ENCODE results near the gene TMEM9. TPM values are rescaled to one million over a fixed set of nuclear protein-coding genes. Genes with fewer than 3 reads are reported as not detected.

TMEM9 gene
- total and polyA plus RNA-seq, 10 of the 15 experiments (the other 5 are each of a cell fraction or from before 2014, with no cell fraction given): 7.2 to 46.1 (median 17.3) TPM

DNA sequence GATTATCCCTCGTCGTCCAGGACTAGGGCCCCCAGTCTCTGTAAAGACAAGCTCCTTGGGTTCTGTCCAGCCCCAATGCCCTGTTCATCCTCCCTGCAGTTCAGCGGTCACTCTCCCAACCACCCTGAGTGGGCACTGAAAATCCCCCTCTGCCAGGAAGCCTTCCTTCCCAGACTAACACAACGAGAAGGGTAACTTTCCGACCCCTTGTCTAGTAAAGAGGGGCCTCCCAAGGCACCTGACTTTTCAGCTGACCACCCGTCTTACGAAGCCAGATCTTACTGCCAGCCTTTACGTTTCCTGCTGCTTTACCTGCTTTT is 13.4 kb downstream of the TMEM9 start:
- ChIA-PET CTCF (interaction anchor here (1.1 kb wide), 1 partner anchor 8 kb away, joined by 4 read pairs; no protein-coding TSS in a partner anchor), POLR2A (interaction anchor here (1.4 kb wide), 1 partner anchor 13 kb away, joined by 4 read pairs; the partner anchor contains the start of gene TMEM9), RAD21 (ENCODE audit: unreplicated experiment) (no interaction called here), SMC1A (ENCODE audit: uncharacterized antibody, unreplicated experiment) (no interaction called here)
- peaks cover 4% of the 10 kb centered on the region in 2 experiments; a peak in 3 of 4 replicates for H3K36me3 ChIP-seq (ENCODE audit: control insufficient read depth in 2 of 2, insufficient read depth in 2 of 2, low read length in 1 of 2)
- intact Hi-C loops (cut with micrococcal nuclease; ENCODE audit: unreplicated experiment): no loop called here
- no peak overlapping the region for H3K27ac ChIP-seq (ENCODE audit: control insufficient read depth, insufficient read depth)
- H3K79me2 ChIP-seq (ENCODE audit: control insufficient read depth, insufficient read depth, low read length): no peaks in the 10 kb centered on the region
- H3K4me1 ChIP-seq (ENCODE audit: control insufficient read depth, insufficient read depth, low read length): no peaks in the 10 kb centered on the region
- H3K9me3 ChIP-seq (replicated peaks; ENCODE audit: control insufficient read depth, insufficient read depth, low read length): no peaks in the 10 kb centered on the region
- WGBS (ENCODE audit: insufficient coverage, insufficient replicate concordance, low lambda C conversion rate, missing lambda C conversion rate): 76% methylated on average over 8 of the region's 8 CpGs
- in situ Hi-C loops (cut with MboI): no loop called here
- BruUV-seq (replicated peaks): no TSS peak
- H4K20me1 ChIP-seq (ENCODE audit: control insufficient read depth, insufficient read depth): no peaks in the 10 kb centered on the region; the same call in 1 of the 2 replicates
- TF ChIP-seq KDM1A (IDR thresholded peaks at IDR 0.05; ENCODE audit: borderline replicate concordance): no peak
- TF ChIP-seq CBFB (IDR thresholded peaks at IDR 0.05; ENCODE audit: low read depth): no peak
- no peak for TF ChIP-seq HCFC1 (IDR thresholded peaks at IDR 0.05; ENCODE audit: low read length)
- TF ChIP-seq FOXK2 (IDR thresholded peaks at IDR 0.05): no peak
- TF ChIP-seq NFIC (IDR thresholded peaks at IDR 0.05; ENCODE audit: low read depth, low read length): no peak
- no peak for TF ChIP-seq JUNB (IDR thresholded peaks at IDR 0.05)
- TF ChIP-seq MXI1 (IDR thresholded peaks at IDR 0.05; ENCODE audit: low read depth, low read length): no peak
- TF ChIP-seq POLR2AphosphoS2 (IDR thresholded peaks at IDR 0.05; ENCODE audit: low read depth, low read length): no peak
- TF ChIP-seq STAT3 (IDR thresholded peaks at IDR 0.05; ENCODE audit: low read depth, low read length): no peak
- TF ChIP-seq CREM (IDR thresholded peaks at IDR 0.05; ENCODE audit: low read depth): no peak
- no peak for TF ChIP-seq BRCA1 (IDR thresholded peaks at IDR 0.05; ENCODE audit: low read depth, low read length)
- TF ChIP-seq, protein P1, sequence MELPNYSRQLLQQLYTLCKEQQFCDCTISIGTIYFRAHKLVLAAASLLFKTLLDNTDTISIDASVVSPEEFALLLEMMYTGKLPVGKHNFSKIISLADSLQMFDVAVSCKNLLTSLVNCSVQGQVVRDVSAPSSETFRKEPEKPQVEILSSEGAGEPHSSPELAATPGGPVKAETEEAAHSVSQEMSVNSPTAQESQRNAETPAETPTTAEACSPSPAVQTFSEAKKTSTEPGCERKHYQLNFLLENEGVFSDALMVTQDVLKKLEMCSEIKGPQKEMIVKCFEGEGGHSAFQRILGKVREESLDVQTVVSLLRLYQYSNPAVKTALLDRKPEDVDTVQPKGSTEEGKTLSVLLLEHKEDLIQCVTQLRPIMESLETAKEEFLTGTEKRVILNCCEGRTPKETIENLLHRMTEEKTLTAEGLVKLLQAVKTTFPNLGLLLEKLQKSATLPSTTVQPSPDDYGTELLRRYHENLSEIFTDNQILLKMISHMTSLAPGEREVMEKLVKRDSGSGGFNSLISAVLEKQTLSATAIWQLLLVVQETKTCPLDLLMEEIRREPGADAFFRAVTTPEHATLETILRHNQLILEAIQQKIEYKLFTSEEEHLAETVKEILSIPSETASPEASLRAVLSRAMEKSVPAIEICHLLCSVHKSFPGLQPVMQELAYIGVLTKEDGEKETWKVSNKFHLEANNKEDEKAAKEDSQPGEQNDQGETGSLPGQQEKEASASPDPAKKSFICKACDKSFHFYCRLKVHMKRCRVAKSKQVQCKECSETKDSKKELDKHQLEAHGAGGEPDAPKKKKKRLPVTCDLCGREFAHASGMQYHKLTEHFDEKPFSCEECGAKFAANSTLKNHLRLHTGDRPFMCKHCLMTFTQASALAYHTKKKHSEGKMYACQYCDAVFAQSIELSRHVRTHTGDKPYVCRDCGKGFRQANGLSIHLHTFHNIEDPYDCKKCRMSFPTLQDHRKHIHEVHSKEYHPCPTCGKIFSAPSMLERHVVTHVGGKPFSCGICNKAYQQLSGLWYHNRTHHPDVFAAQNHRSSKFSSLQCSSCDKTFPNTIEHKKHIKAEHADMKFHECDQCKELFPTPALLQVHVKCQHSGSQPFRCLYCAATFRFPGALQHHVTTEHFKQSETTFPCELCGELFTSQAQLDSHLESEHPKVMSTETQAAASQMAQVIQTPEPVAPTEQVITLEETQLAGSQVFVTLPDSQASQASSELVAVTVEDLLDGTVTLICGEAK (IDR thresholded peaks at IDR 0.05; ENCODE audit: borderline replicate concordance): no peak
- no peak for TF ChIP-seq RB1 (IDR thresholded peaks at IDR 0.05; ENCODE audit: borderline replicate concordance)
- no peak for TF ChIP-seq MEF2A (IDR thresholded peaks at IDR 0.05; ENCODE audit: insufficient read depth, low read depth, low read length)
- no peak for TF ChIP-seq KAT2A (conservative IDR thresholded peaks at IDR 0.05; ENCODE audit: control insufficient read depth, low read depth, low read length)
- TF ChIP-seq NR2F1 (conservative IDR thresholded peaks at IDR 0.05): no peak
- TF ChIP-seq IKZF1 (conservative IDR thresholded peaks at IDR 0.05): no peak
- H3K9ac ChIP-seq (ENCODE audit: control insufficient read depth, insufficient read depth, low read length): no peak overlapping the region
- no peak for FAIRE-seq
- DNase-seq (ENCODE audit: low read depth, low spot score): no peak
- no peak for ATAC-seq
- no peak overlapping the region for H2AFZ ChIP-seq (ENCODE audit: control insufficient read depth, low read depth, low read length)
- no peak overlapping the region for H3K4me2 ChIP-seq (ENCODE audit: control insufficient read depth, insufficient read depth)
- H3K4me3 ChIP-seq: no peak overlapping the region
- H3K27me3 ChIP-seq (replicated peaks in 1 of 2; ENCODE audit: control insufficient read depth in 2 of 2, insufficient read depth in 2 of 2, low read length in 1 of 2): no peaks in the 10 kb centered on the region

Measured in GM12878 (cell line).